Measurements from ENCODE around the gene SERPIND1.
A peak's percentile ranks its signal among the peaks of the same experiment; 100 is the strongest.

The SERPIND1 gene

DNA sequence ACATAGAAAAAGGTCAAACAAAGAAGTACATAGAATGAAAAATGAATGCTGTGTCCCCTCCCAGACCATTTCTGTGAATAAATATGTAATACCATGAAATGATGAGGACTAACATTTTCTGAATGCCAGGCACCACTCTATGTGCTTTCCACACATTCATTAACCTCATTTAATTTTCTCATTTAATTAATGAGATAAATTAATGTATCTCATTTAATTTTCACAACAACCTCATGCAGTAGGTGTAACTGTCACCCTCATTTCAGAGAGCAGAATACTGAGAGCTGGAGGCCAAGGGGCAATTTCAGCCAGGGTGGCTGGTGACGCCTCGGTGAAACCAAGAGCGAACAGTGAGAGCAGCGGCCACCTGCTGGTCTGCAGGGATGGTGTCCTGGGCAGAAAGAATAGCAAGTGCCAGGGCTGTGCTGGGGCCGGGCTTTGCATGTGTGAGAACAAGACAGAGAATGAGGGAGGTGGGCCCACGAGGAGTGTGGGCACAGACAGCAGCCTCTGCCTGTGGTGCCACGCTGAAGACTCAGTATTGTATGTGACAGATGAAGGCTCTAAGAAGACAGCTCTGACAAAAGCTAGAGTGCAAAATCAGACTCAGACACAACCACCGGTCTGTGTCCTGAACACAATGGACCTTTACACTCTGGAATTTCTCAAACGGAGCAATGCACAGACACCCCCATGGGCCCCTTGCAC lies 1.8 kb upstream of the SERPIND1 start:
- TF ChIP-seq, protein P1, sequence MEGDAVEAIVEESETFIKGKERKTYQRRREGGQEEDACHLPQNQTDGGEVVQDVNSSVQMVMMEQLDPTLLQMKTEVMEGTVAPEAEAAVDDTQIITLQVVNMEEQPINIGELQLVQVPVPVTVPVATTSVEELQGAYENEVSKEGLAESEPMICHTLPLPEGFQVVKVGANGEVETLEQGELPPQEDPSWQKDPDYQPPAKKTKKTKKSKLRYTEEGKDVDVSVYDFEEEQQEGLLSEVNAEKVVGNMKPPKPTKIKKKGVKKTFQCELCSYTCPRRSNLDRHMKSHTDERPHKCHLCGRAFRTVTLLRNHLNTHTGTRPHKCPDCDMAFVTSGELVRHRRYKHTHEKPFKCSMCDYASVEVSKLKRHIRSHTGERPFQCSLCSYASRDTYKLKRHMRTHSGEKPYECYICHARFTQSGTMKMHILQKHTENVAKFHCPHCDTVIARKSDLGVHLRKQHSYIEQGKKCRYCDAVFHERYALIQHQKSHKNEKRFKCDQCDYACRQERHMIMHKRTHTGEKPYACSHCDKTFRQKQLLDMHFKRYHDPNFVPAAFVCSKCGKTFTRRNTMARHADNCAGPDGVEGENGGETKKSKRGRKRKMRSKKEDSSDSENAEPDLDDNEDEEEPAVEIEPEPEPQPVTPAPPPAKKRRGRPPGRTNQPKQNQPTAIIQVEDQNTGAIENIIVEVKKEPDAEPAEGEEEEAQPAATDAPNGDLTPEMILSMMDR (conservative IDR thresholded peaks at IDR 0.05; ENCODE audit: low read length) = peak; percentile 45
- no peak for TF ChIP-seq EZH2phosphoT487 (IDR thresholded peaks at IDR 0.05; ENCODE audit: borderline replicate concordance)
- H3K79me2 ChIP-seq (ENCODE audit: insufficient read depth, low read length) = no peaks in the 10 kb centered on the region; the same call in 1 of the 2 replicates
- H3K27me3 ChIP-seq (ENCODE audit: insufficient read depth, low read length, poor library complexity, severe bottlenecking) = no peaks in the 10 kb centered on the region
- H3K9ac ChIP-seq (ENCODE audit: low read depth, low read length, poor library complexity, severe bottlenecking) = no peak overlapping the region
- no peaks in the 10 kb centered on the region for H4K20me1 ChIP-seq (ENCODE audit: insufficient read depth, low read length, poor library complexity, severe bottlenecking)
- H3K4me2 ChIP-seq (ENCODE audit: low read depth, low read length, poor library complexity, severe bottlenecking) = no peak overlapping the region
- H3K36me3 ChIP-seq (ENCODE audit: insufficient read depth, low read length) = no peaks in the 10 kb centered on the region; the same call in 1 of the 2 replicates
- H2AFZ ChIP-seq (ENCODE audit: low read length) = no peak overlapping the region
- H3K9me3 ChIP-seq (ENCODE audit: insufficient read depth, low read depth, low read length) = no peaks in the 10 kb centered on the region
- H3F3A ChIP-seq (ENCODE audit: low read depth) = no peaks in the 10 kb centered on the region
- H3K4me3 ChIP-seq (ENCODE audit: low read length, poor library complexity, severe bottlenecking) = no peak overlapping the region
- H3K4me1 ChIP-seq (ENCODE audit: insufficient read depth, low read length, poor library complexity, severe bottlenecking) = peaks cover 19% of the 10 kb centered on the region
- no peaks in the 10 kb centered on the region for H3K9me2 ChIP-seq (replicated peaks; ENCODE audit: low read depth, low read length)

DNA sequence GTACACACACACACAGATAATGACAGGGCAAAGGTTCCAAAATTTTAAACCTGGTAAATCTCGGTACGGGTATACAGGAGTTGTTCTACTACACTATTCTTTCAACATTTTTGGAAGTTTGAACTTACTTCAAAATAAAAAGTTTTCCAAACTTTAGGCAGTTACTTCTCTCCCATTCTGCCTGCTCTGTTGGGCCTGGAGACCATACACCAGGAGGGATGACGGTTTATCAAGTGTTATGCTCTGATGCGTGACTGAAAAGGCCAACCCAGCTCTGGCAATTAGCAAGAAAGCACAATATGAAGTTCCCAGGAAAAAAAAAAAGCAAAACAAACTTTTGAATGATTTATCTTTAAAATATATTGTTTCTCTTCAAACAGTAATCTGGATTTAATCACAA lies 969 bp downstream of the SERPIND1 start:
- Histone ChIP-seq H3K36me3 (ENCODE audit: insufficient read depth, low read length) (peaks cover 16% of the 10 kb centered on the region; the same call in 1 of the 2 replicates), H4K20me1 (ENCODE audit: insufficient read depth, low read length, poor library complexity, severe bottlenecking) (no peaks in the 10 kb centered on the region), H3K4me2 (ENCODE audit: low read depth, low read length, poor library complexity, severe bottlenecking) (no peak overlapping the region), H3K79me2 (ENCODE audit: insufficient read depth, low read length) (no peaks in the 10 kb centered on the region), H3K4me1 (ENCODE audit: insufficient read depth, low read length, poor library complexity, severe bottlenecking) (peaks cover 13% of the 10 kb centered on the region), H3K9me3 (ENCODE audit: insufficient read depth, low read depth, low read length) (no peaks in the 10 kb centered on the region), H3K9ac (ENCODE audit: low read depth, low read length, poor library complexity, severe bottlenecking) (no peak overlapping the region), H3F3A (ENCODE audit: low read depth) (no peaks in the 10 kb centered on the region), H3K4me3 (ENCODE audit: low read length, poor library complexity, severe bottlenecking) (no peak overlapping the region), H2AFZ (ENCODE audit: low read length) (no peak overlapping the region), H3K27me3 (ENCODE audit: insufficient read depth, low read length, poor library complexity, severe bottlenecking) (no peaks in the 10 kb centered on the region), H3K9me2 (replicated peaks; ENCODE audit: low read depth, low read length) (no peaks in the 10 kb centered on the region)
- TF ChIP-seq EZH2phosphoT487 (IDR thresholded peaks at IDR 0.05; ENCODE audit: borderline replicate concordance) = no peak
- TF ChIP-seq, protein P1 (conservative IDR thresholded peaks at IDR 0.05; ENCODE audit: low read length) = no peak

DNA sequence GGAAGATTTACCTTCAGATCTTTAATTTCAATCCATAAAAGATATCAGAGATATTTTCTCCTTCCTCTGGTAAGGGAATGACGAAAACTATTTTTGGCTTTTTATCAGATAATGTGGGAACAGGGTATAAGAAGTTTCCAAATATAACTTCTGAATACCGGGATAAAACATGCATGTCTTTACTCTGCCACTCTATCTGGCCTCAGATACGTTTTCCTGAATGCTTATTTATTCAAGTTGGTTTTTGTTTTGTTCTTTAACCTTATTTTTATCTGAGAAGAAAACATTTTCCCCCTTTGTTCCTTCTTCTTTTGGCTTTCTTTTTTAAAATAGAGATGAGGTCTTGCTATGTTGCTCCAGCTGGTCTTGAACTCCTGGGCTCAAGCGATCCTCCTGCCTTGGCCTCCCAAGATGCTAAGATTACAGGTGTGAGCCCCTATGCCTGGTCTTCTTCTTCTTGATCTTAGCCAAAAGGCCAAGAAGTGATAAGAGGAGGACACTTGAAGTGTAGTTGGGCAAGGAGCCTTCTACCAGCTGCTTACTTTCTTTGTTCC lies 1.5 kb downstream of the SERPIND1 start:
- no peaks in the 10 kb centered on the region for H3K9me2 ChIP-seq (replicated peaks; ENCODE audit: low read depth, low read length)
- no peaks in the 10 kb centered on the region for H3K27me3 ChIP-seq (ENCODE audit: insufficient read depth, low read length, poor library complexity, severe bottlenecking)

More for the DNA sequence above, 1.5 kb downstream of the SERPIND1 start:
- TF ChIP-seq, protein P1 (conservative IDR thresholded peaks at IDR 0.05; ENCODE audit: low read length) = no peak
- no peak for TF ChIP-seq EZH2phosphoT487 (IDR thresholded peaks at IDR 0.05; ENCODE audit: borderline replicate concordance)
- H3F3A ChIP-seq (ENCODE audit: low read depth) = no peaks in the 10 kb centered on the region
- peaks cover 16% of the 10 kb centered on the region; the same call in 1 of the 2 replicates for H3K36me3 ChIP-seq (ENCODE audit: insufficient read depth, low read length)
- H3K9me3 ChIP-seq (ENCODE audit: insufficient read depth, low read depth, low read length) = no peaks in the 10 kb centered on the region
- no peak overlapping the region for H2AFZ ChIP-seq (ENCODE audit: low read length)
- no peak overlapping the region for H3K9ac ChIP-seq (ENCODE audit: low read depth, low read length, poor library complexity, severe bottlenecking)
- no peaks in the 10 kb centered on the region for H4K20me1 ChIP-seq (ENCODE audit: insufficient read depth, low read length, poor library complexity, severe bottlenecking)
- peaks cover 12% of the 10 kb centered on the region for H3K4me1 ChIP-seq (ENCODE audit: insufficient read depth, low read length, poor library complexity, severe bottlenecking)
- no peaks in the 10 kb centered on the region for H3K79me2 ChIP-seq (ENCODE audit: insufficient read depth, low read length)
- no peak overlapping the region for H3K4me3 ChIP-seq (ENCODE audit: low read length, poor library complexity, severe bottlenecking)
- H3K4me2 ChIP-seq (ENCODE audit: low read depth, low read length, poor library complexity, severe bottlenecking) = no peak overlapping the region
